Measurements from ENCODE around the gene NME7.

- no peak for TF ChIP-seq POLR2A (IDR thresholded peaks at IDR 0.05)
- no peak for TF ChIP-seq CTCF (IDR thresholded peaks at IDR 0.05 in 4 of 5, conservative IDR thresholded peaks at IDR 0.05 in 1 of 5)
These were observed 107.8 kb downstream of the NME7 start for GRCh38 chr1:169259816-169260215.

Data from gastrocnemius medialis (tissue), 4 donors.